Measurements from ENCODE around the gene SYNPR.

SYNPR gene

GRCh38 chr3:63303238-63303637 is 25.1 kb downstream of the SYNPR start:
- in situ Hi-C loops (cut with MboI; ENCODE audit: low sequenced_read_pairs): no loop called here

DNA sequence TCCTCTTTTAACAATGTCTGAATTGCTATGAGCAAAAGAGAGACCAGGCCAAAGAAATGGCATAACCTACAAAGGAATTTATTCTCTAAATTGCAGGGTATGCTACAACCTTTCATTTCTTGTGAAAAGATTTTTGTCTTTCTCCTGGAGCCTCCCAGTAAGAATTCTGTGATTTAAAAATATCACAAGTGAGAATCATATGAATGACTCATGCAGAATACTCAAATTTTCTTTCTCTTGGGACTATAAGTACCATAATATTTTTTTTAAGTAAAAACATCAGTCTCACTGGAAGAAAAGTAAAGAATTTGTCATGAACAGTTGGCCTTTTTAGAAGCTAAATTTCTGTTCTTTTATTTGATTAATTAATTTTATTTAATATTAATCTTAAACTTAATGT is 26.3 kb downstream of the SYNPR start:
- in situ Hi-C loops (cut with MboI; ENCODE audit: low sequenced_read_pairs): no loop called here

DNA sequence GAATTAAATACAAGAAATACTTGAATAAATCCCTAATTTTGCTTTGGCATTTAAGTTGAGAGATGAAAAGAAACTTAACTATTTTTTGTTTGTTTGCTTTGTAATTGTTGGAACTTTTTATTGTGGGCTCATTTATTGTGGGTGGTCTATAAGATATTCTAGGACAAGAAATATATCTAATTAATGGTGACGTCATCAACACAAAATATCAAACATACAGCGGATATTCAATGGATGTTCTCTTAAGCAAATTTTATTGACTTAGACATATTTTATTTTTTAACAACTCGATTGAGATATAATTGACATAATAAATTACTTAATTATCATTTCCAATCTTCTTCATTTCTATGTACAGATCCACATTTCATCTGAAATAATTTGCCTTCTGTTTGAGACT is 30.0 kb downstream of the SYNPR start:
- in situ Hi-C loops (cut with MboI; ENCODE audit: low sequenced_read_pairs): no loop called here

- in situ Hi-C loops (cut with MboI; ENCODE audit: low sequenced_read_pairs): no loop called here
These were observed 31.7 kb downstream of the SYNPR start for GRCh38 chr3:63309768-63310167.

GRCh38 chr3:63323766-63324165 is 45.7 kb downstream of the SYNPR start:
- in situ Hi-C loops (cut with MboI; ENCODE audit: low sequenced_read_pairs): no loop called here

GRCh38 chr3:63324621-63325020 is 46.5 kb downstream of the SYNPR start:
- in situ Hi-C loops (cut with MboI; ENCODE audit: low sequenced_read_pairs): no loop called here

- in situ Hi-C loops (cut with MboI; ENCODE audit: low sequenced_read_pairs): no loop called here
These were observed 47.3 kb downstream of the SYNPR start for GRCh38 chr3:63325386-63325785.

- in situ Hi-C loops (cut with MboI; ENCODE audit: low sequenced_read_pairs): no loop called here
These were observed 50.3 kb downstream of the SYNPR start for GRCh38 chr3:63328365-63328764.

DNA sequence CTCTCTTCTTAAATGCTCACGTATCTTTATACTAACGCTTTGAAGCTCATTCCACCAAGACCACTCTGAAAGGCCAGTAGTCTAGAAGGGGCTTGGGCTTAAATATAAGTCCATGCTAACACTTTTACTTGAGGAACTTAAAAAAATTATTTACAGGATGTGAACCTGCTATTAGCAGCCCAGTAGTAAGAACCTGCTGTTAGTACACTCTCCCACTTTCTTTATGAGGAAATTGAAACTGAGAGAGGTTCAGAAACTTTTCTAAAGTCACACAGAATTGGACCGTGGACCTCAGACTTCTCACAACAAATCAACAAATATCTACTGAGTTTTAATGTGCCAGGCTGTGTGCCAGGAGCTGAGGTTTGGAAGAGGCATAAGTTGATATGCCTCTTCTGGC is 53.4 kb downstream of the SYNPR start:
- in situ Hi-C loops (cut with MboI; ENCODE audit: low sequenced_read_pairs): no loop called here

- in situ Hi-C loops (cut with MboI; ENCODE audit: low sequenced_read_pairs): no loop called here
These were observed 55.7 kb downstream of the SYNPR start for GRCh38 chr3:63333815-63334214.

- in situ Hi-C loops (cut with MboI; ENCODE audit: low sequenced_read_pairs): no loop called here
These were observed 60.2 kb downstream of the SYNPR start for GRCh38 chr3:63338351-63338750.

DNA sequence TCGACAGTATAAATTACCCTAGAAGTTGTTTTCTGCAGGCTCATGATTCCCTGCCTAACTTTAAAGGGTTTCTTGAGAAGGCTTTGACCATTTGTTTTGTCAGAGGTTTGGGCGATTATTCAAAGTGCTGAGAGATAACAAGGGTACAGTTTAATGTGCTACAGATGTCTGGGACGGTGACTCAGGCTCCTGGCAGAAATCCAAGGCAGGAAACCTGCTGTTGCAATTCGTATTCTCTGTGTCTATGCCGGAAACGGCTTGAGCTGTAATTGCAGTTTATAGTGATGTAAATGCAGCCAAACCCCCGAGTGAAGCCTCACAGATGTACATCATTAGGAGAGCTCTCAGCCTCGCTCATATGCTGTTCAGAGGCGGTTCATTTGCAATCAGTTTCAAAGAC is 65.6 kb downstream of the SYNPR start:
- in situ Hi-C loops (cut with MboI; ENCODE audit: low sequenced_read_pairs): no loop called here

- in situ Hi-C loops (cut with MboI; ENCODE audit: low sequenced_read_pairs): no loop called here
These were observed 66.6 kb downstream of the SYNPR start for GRCh38 chr3:63344661-63345060.

GRCh38 chr3:63349583-63350573 is 71.8 kb downstream of the SYNPR start:
- in situ Hi-C loops (cut with MboI; ENCODE audit: low sequenced_read_pairs): no loop called here

GRCh38 chr3:63351159-63352007 is 73.3 kb downstream of the SYNPR start:
- in situ Hi-C loops (cut with MboI; ENCODE audit: low sequenced_read_pairs): no loop called here

DNA sequence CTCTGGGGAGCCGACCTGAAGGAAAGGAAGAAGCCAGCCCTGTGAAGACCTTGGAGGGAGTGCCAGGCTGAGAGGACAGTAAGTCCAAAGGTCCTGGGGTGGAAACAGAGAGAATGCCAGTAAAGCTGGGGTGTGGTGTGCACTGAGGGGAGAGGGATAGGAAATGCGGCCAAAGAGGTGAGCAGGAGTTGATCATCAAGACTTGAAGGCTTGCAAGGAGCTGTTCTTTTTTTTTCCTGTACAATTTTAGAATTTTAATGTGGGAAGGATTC is 73.8 kb downstream of the SYNPR start:
- in situ Hi-C loops (cut with MboI; ENCODE audit: low sequenced_read_pairs): no loop called here

- in situ Hi-C loops (cut with MboI; ENCODE audit: low sequenced_read_pairs): no loop called here
These were observed 75.3 kb downstream of the SYNPR start for GRCh38 chr3:63353383-63353782.

DNA sequence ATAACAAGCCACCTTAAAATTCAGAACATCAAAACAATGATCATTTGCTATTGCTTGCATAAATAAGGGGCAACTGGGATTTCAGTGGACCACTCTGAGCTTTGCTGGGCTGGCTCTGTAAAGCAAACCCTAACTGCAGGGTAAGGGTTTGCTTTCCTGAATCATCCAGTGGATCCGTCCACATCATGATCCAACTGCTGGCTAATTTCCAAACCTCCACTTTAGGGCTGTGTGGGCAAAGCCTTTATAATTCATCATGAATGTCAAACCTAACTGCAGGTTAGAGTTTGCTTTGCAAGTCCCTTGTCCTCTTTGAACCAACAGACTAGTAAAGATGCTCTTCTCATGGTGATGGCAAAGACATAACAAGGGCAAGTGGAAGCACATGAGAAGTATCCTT is 76.1 kb downstream of the SYNPR start:
- in situ Hi-C loops (cut with MboI; ENCODE audit: low sequenced_read_pairs): no loop called here

DNA sequence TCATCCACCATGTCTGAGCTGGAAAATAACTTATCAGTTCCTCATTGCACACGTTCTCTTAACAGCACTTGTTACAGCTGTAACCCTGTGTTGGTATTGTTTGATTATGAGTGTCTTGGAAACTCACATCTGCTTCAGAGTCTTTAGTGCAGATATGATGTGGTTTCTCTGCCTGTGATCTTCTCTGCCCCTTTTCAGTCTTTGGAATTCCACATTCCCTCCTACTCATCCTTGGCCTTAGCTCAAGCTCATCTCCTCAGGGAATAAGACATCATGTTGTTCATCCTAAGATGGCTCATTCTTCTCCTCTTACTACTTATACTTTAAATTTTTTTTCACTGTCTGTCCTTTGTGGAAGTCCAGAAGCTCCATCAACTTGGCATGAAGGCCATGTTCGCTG is 77.7 kb downstream of the SYNPR start:
- in situ Hi-C loops (cut with MboI; ENCODE audit: low sequenced_read_pairs): no loop called here

- in situ Hi-C loops (cut with MboI; ENCODE audit: low sequenced_read_pairs): no loop called here
These were observed 86.4 kb downstream of the SYNPR start for GRCh38 chr3:63364495-63364894.

DNA sequence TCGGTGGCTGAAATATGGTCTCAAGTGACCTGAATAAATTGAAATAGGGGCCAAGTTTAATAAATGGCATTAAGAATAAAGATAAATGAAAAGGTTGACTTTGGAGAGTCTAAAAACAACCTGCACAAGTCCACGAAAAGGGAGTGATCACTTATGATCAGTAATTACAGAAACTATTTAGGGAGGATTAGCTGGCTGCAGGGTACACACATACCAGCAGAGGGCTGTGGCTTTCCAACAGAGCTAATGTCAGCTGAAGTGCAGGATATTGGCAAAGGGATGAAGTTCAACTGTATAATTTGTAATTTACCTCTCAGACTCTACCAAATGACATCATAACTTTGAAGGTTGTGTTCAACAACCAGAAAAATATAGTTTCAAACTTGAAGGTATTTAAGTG is 86.8 kb downstream of the SYNPR start:
- in situ Hi-C loops (cut with MboI; ENCODE audit: low sequenced_read_pairs): no loop called here

DNA sequence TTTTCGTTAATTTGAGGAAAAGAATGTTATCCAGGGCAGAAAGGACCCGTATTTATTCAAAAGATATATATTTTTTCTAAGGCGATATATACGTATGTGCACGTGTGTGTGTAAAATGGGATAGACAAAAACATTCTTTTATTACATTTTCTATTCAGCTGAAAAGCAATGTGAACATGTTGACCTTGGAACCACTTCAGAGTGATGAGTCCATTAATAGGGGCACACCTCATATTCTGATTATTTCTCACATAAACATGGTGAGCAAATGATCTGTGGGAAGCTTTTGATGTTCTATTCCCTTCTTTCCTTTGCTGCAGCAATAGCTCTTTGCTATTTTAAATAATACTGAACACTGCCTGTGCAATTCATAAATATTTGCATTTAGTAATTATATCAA is 87.6 kb downstream of the SYNPR start:
- in situ Hi-C loops (cut with MboI; ENCODE audit: low sequenced_read_pairs): no loop called here
